Thoracic aorta (tissue), 2 donors: Measurements from ENCODE around the gene FBXL2. TPM values are rescaled to one million over a fixed set of nuclear protein-coding genes. Genes with fewer than 3 reads are reported as not detected.
"Not testable (repeated sequence)": the region's sequence is repeated elsewhere in the genome, so short reads cannot be mapped to it uniquely, and the experiment has no call there.

Source experiments
- ATAC-seq: fragments of 150-250 bp; one replicate; pipeline ENCODE4 v1.8.0; 2017; ENCODE audit warnings: low read depth; ENCODE audit not compliant: insufficient number of reproducible peaks, low FRiP score
- DNase-seq: peaks from one replicate; pipeline ENCODE4 v3.0.0-alpha.2; 2020; ENCODE audit warnings: low spot score
- H3K27ac ChIP-seq, 2 donors: fragments of 200-600 bp; sonication (generic); 1 replicate in 1 of 2; 2 replicates in 1 of 2; pipeline ENCODE4 v1.5.1; 2016; ENCODE audit warnings: mild to moderate bottlenecking in 2 of 2, moderate library complexity in 2 of 2
- H3K27me3 ChIP-seq: fragments of 200-600 bp; sonication (generic); replicated peaks from 2 replicates; pipeline ENCODE4 v1.6.0; 2016; ENCODE audit warnings: mild to moderate bottlenecking; ENCODE audit not compliant: insufficient read depth
- H3K36me3 ChIP-seq: fragments of 200-600 bp; sonication (generic); one replicate; pipeline ENCODE4 v1.5.1; 2016
- H3K4me1 ChIP-seq, 2 donors: fragments of 200-600 bp; sonication (generic); 1 replicate in 1 of 2; 2 replicates in 1 of 2; pipeline versions ENCODE4 v1.5.1 to v1.6.0; 2016; ENCODE audit warnings: low read depth in 2 of 2, mild to moderate bottlenecking in 1 of 2; ENCODE audit not compliant: control insufficient read depth in 1 of 2
- H3K4me3 ChIP-seq: fragments of 200-600 bp; sonication (generic); 2 replicates; pipeline ENCODE4 v1.5.1; 2016; ENCODE audit warnings: mild to moderate bottlenecking
- H3K9me3 ChIP-seq: fragments of 200-600 bp; sonication (generic); 2 replicates; pipeline ENCODE4 v1.5.1; 2016
- total RNA-seq, 2 donors: library from RNA; depleted of rRNA; stranded (reverse); fragments of >200 nt; gene quantifications; one replicate each; pipeline versions ENCODE4 v1.1.0 to v1.2.3, GENCODE V29; 2016
- TF ChIP-seq, protein P1 (sequence below): fragments of 200-600 bp; sonication (generic); IDR thresholded peaks from one replicate; pipeline ENCODE4 v1.5.1; 2019; ENCODE audit warnings: antibody characterized with exemption

FBXL2 gene
- total RNA-seq, 2 donors from 2014 or later, result 21.7 to 24.6 TPM

DNA sequence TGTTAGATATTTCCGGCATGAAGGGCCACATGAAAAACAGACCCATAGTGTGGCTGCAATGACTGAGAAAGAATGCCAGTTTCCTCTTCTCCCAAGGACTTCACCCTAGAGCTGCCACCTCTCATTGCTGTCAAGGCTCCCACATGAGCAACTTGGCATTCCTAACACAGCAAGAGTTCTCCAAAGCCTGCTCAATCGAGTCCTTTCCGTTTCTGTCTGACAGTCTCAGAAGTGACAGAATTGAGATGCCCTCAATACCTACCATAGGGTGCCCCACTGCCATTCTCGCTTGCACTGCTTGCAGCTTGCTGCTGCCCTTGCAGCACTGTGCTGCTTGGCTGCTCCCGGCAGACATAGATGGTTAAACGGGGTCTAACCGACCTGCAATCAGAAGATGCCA is 118.7 kb downstream of the FBXL2 start:
- no peak overlapping the region for H3K27ac ChIP-seq
- peaks cover 24% of the 10 kb centered on the region for H3K36me3 ChIP-seq

GRCh38 chr3:33398410-33398809 is 121.2 kb downstream of the FBXL2 start:
- Histone ChIP-seq H3K27ac (no peak overlapping the region), H3K4me3 (no peak overlapping the region), H3K4me1 (peaks cover 0 to under 1% of the 10 kb centered on the region in 2 donors), H3K9me3 (no peaks in the 10 kb centered on the region), H3K36me3 (peaks cover 40% of the 10 kb centered on the region), H3K27me3 (no peaks in the 10 kb centered on the region)
- TF ChIP-seq, protein P1, sequence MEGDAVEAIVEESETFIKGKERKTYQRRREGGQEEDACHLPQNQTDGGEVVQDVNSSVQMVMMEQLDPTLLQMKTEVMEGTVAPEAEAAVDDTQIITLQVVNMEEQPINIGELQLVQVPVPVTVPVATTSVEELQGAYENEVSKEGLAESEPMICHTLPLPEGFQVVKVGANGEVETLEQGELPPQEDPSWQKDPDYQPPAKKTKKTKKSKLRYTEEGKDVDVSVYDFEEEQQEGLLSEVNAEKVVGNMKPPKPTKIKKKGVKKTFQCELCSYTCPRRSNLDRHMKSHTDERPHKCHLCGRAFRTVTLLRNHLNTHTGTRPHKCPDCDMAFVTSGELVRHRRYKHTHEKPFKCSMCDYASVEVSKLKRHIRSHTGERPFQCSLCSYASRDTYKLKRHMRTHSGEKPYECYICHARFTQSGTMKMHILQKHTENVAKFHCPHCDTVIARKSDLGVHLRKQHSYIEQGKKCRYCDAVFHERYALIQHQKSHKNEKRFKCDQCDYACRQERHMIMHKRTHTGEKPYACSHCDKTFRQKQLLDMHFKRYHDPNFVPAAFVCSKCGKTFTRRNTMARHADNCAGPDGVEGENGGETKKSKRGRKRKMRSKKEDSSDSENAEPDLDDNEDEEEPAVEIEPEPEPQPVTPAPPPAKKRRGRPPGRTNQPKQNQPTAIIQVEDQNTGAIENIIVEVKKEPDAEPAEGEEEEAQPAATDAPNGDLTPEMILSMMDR, result no peak
- no peak for ATAC-seq
- no peak for DNase-seq

More for the DNA sequence above, 118.7 kb downstream of the FBXL2 start:
- DNase-seq (no peak), ATAC-seq (no peak)
- no peak overlapping the region for H3K4me3 ChIP-seq
- TF ChIP-seq, protein P1, result no peak
- no peaks in the 10 kb centered on the region for H3K27me3 ChIP-seq
- H3K9me3 ChIP-seq, result no peaks in the 10 kb centered on the region
- peaks cover 3 to 25% of the 10 kb centered on the region in 2 donors for H3K4me1 ChIP-seq

- ATAC-seq, result no peak
These were observed 124.5 kb downstream of the FBXL2 start for GRCh38 chr3:33401781-33402180.

DNA sequence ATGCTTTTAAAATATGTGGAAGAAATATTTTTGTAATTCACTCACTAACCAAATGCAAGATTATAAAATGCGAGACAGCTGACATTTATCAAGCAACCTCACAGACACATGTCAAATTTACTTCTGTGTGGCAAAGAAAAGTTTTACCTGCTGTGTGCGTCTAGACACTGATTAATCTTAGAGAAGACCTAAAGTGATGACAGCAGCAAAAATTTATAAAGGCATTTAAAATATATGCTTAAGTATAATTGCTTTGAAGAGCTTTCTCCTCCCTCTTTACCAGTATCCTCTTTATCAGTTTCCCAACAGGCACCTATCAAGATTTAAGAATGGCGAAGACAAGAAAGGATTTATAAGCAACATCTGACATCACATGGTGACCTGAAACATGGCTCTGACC is 125.7 kb downstream of the FBXL2 start:
- Histone ChIP-seq H3K27me3 (no peaks in the 10 kb centered on the region), H3K4me1 (no peaks in the 10 kb centered on the region), H3K9me3 (no peaks in the 10 kb centered on the region), H3K36me3 (peaks cover 51% of the 10 kb centered on the region), H3K27ac (no peak overlapping the region), H3K4me3 (no peak overlapping the region)
- TF ChIP-seq, protein P1, result no peak
- no peak for DNase-seq
- ATAC-seq, result no peak

More at GRCh38 chr3:33401781-33402180, 124.5 kb downstream of the FBXL2 start:
- Histone ChIP-seq H3K9me3 (no peaks in the 10 kb centered on the region), H3K36me3 (peaks cover 48% of the 10 kb centered on the region), H3K27me3 (no peaks in the 10 kb centered on the region), H3K4me1 (no peaks in the 10 kb centered on the region), H3K27ac (no peak overlapping the region), H3K4me3 (no peak overlapping the region)
- TF ChIP-seq, protein P1, result no peak
- DNase-seq, result no peak

DNA sequence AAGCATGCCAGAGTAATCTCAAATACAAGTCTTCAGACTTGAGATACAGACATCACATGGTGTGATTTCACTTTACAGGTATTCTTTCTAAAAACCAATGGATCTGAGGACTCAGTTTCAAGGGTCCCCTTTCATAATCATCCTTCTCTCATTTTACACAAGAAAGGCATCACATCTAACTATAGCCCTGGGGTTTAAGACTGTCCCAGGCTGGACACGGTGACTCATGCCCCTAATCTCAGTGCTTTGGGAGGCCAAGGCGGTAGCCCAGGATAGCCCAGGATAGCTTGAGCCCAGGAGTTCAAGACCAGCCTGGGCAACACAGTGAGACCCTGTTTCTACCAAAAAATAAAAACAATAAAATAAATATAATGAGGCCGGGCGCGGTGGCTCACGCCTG is 126.5 kb downstream of the FBXL2 start:
- DNase-seq, result no peak
- no peaks in the 10 kb centered on the region for H3K9me3 ChIP-seq
- ATAC-seq, result no peak
- H3K27me3 ChIP-seq, result no peaks in the 10 kb centered on the region
- H3K4me1 ChIP-seq, result no peaks in the 10 kb centered on the region
- H3K27ac ChIP-seq, result no peak overlapping the region
- TF ChIP-seq, protein P1, result no peak
- no peak overlapping the region for H3K4me3 ChIP-seq
- peaks cover 44% of the 10 kb centered on the region for H3K36me3 ChIP-seq

DNA sequence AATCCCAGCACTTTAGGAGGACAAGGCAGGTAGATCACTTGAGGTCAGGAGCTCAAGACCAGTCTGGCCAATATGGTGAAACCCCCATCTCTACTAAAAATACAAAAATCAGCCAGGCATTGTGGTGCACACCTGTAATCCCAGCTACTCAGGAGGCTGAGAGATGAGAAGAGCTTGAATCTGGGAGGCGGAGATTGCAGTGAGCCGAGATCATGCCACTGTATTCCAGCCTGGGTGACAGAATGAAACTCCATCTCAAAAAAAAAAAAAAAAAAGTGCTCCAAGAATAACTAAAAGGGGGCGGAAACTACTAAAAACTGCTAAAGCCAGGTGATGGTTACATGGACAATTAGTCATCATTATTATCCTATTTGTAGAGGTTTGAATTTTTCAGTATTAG is 133.6 kb downstream of the FBXL2 start:
- not testable (repeated sequence) for H3K27me3 ChIP-seq, DNase-seq, H3K4me3 ChIP-seq, H3K27ac ChIP-seq, H3K4me1 ChIP-seq, H3K9me3 ChIP-seq, ATAC-seq
- H3K36me3 ChIP-seq, result peaks cover 44% of the 10 kb centered on the region
